ENCODE data around the gene CHTF18.

The CHTF18 gene

DNA sequence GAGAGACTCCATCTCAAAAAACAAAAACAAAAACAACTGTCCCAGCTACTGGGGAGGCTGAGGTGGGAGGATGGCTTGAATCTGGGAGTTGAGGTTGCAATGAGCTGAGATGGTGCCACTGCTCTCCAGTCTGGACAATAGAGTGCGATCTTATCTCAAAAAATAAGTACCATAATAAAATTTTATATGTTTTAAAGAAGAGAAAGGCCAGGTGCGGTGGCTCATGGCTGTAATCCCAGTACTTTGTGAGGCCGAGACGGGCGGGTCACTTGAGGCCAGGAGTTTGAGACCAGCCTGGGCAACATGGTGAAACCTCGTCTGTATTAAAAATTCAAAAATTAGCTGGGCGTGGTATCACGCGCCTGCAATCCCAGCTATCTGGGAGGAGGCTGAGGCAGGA, 11.6 kb upstream of the CHTF18 start:
- DNase-seq: no peak

DNA sequence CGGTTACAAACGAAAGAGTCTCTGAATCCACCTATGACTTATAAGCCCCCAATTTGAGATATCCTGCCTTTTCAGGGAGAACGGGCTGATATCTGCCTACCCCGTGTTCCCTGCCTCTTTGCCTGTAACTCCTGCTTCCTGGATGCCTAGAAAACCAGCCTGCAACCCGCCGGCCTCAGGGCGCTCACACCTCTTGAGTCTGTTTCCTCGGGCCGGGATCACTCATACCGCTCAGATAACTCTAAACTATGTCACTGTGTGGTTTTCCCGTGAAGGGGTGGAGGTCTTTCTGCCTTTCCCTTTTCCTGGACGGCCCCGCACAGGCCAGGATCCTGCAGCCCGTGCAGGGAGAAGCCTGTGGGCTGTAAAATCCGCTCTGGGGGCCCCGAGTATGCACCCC, 10.6 kb upstream of the CHTF18 start:
- no peak for DNase-seq

DNA sequence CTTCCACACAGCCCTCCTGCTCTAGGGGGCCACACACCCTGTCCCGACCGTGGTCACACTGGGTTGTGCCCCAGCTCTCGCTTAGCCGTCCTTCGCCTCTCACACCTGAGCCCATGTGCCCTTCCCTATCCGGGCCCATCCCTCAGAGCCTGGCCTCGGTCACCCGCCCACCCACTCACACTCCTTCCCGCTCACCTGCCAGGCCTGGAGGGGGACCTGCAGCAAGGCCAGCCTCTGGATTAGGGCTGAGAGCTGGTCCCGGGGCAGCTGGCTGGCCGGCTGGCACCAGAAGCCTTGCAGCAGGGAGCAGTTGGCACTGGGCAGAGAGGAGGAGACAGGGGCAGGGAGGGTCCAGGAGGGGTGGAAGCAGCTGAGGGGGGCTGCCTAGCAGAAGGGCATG, 10.0 kb upstream of the CHTF18 start:
- DNase-seq: no peak

DNA sequence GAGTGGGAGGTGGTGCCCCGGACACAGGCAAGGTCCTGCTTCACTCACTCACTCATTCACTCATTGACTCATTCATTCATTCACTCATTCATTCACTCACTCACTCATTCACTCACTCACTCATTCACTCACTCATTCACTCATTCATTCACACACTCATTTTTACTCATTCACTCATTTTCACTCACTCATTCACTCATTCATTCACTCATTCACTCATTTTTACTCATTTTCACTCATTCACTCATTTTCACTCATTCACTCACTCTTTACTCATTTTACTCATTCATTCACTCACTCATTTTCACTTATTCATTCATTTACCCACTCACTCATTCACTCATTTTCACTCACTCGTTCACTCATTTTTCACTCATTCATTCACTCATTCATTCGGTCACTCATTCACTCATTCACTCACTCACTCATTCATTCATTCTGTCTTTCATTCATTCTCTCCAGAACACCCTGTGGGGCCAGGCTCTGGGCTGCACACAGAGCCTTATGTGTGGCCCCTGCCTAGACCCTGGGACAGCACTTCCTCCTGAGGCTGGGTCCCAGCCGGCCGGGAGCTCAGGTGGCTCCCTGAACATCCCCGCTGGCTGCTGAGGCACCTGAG, 9.4 kb upstream of the CHTF18 start:
- no peak for DNase-seq

DNA sequence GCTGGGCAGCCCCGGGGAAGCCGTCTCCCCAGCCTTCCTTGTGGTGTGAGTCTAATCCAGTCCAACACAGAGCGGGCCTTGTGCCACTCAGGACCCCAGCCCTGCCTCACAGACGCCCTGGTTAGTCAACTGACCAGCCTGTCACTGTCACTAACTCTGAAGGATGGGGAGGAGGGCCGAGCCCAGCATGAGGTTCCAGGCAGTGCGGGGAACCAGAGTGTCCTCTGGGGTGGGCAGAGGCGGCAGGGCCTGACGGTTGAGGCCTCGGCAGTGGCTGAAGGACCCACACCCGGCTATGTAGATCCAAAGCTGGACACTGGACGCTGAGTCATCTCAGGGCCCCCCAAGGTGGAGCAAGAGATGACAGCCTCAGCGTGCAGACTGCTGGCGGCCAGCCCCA, 8.9 kb upstream of the CHTF18 start:
- DNase-seq: no peak

DNA sequence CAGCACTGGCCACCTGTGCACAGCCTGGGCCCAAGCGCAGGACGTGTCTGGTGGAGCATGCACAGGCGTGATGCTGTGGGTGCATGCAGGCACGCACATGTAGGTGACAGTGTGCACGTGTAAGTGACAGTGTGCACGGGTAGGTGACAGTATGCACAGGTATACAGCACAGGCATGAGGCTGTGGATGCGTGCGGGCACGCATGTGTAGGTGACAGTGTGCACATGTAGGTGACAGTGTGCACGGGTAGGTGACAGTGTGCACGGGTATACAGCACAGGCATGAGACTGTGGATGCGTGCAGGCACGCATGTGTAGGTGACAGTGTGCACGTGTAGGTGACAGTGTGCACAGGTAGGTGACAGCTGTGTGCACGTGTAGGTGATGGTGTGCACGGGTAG, 8.1 kb upstream of the CHTF18 start:
- no peak for DNase-seq

DNA sequence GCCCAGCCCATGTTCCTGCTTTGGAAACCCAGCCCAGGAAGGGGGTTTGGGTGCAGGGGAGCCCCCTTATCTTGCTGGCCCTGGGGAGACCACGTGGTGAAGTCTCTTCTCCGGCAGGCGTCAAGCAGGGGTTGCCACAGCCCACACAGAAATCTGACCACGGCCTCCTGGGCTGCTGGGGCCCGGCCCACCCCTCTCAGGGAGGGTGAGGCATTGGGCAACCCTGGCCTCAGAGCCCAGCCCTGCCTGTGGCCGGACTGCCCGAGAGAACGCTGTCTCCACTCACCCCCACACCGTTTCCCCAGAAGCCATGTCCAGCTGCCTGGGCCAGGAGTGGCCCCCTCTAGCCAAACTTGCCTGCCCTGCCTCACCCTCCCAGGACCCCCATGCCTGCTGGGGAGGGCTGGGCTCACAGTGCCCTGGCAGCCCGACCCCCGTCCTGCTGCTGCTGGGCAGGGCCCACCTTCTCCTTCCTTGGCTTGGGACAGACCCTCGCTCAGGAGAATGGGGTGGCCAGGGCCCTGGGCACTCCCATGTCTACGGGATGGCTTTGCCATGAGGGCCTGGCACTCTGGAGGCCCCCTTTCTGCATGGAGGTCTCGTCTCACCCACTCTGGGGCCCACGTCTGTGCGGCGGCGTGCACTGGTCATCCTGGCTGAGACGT, 6.9 kb upstream of the CHTF18 start:
- no peak for DNase-seq

DNA sequence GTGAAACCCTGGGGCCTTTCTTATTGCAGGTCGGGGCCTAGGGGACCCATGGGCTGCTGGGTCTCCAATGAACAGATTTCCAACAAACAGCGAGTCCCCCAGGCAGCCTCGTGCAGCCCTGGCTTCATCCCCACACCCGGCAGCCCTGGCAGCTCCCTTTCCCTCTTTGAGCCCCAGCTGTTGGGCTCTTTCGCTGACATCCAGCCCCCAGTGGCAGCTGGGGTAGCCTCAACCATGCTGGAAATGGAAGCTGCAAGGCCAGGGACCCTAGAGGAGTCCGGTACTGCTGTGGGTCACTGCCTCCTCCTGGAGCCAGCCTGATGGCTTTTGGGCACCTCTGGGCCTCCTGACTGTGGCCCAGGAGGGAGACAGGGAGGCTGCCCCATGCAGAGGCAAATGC, 6.2 kb upstream of the CHTF18 start:
- no peak for DNase-seq

DNA sequence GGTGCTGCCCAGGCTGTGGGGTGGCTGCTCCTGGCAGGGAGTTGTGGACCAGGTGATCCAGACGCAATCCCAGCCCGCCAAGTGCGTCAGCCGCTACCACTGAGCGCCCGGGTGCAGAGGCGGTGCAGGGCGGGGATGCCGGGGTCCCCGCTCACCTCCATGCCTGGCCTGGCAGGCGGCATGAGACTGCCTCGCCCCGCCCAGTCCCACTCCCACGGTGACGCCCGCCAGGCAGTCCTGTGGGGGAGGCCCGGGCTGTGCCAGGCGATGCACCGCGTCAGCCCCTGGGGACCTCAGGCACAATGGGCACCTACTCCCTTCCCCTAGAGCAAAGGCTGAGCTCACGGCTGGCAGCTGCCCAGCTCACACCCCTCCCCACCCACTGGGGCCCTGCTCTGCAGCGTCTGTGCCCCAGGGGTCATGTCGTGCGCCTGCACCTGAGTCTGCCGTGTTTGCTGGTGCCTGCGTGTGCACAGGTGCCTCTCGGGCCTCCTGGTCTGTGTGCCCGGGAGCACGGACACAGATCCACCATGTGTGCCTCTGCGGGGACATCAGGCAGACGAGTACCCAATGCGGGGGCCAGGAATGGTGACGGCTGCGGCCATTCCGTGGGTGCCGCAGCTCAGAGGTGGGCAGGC, 5.5 kb upstream of the CHTF18 start:
- no peak for DNase-seq

DNA sequence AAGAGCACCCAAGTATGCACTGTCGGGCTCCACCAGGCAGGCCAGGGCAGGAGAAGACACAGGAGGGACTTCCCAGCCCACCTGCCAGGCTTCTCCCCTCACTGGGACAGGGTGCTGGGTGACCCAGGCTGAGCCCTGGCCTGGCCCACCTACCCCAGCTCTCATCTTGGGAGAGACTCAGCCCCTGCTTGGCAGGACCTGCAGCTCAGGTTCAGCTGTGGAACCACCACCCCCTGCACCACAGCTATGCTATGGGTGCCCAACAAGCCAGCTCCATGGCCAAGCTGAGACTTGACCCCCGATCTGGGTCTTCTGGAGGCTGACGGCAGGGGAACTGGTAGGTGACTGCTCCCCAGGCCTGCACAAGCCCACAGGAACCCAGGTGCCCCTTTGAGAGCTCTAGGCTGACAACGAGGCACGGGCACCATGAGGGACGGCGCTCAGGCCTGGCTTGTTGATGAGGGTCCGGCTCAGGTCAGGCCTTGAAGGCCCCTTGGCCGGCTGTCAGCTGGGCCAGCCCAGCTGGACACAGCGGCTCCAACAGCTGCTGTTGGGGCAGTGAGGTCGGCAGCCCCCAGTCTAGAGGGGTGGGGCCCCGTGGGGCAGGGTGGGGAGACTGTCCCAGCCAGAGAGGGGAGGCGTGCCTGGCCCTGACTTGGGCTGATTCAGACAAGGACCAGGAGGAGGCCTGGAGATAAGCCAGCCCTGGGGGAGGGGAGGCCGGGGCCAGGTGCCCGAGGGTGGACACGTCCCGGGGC, 4.8 kb upstream of the CHTF18 start:
- no peak for DNase-seq

DNA sequence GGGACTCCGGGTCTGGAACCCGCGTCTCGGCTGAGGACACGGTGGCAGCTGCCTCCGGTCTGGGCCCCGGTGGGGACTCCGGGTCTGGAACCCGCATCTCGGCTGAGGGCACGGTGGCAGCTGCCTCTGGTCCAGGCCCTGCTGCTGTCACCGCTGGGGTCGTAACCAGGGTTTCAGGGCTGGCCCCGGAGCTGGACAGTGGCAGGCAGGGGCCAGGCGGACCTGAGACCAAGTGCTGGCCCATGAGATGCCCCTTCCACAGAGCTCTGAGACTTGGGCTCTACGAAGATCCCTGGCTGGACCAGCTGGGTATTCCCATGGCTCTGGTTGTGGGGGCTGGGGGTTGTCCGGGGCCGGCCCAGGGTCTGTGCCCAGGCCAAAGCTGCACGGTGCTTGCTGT, 4.0 kb upstream of the CHTF18 start:
- no peak for DNase-seq

DNA sequence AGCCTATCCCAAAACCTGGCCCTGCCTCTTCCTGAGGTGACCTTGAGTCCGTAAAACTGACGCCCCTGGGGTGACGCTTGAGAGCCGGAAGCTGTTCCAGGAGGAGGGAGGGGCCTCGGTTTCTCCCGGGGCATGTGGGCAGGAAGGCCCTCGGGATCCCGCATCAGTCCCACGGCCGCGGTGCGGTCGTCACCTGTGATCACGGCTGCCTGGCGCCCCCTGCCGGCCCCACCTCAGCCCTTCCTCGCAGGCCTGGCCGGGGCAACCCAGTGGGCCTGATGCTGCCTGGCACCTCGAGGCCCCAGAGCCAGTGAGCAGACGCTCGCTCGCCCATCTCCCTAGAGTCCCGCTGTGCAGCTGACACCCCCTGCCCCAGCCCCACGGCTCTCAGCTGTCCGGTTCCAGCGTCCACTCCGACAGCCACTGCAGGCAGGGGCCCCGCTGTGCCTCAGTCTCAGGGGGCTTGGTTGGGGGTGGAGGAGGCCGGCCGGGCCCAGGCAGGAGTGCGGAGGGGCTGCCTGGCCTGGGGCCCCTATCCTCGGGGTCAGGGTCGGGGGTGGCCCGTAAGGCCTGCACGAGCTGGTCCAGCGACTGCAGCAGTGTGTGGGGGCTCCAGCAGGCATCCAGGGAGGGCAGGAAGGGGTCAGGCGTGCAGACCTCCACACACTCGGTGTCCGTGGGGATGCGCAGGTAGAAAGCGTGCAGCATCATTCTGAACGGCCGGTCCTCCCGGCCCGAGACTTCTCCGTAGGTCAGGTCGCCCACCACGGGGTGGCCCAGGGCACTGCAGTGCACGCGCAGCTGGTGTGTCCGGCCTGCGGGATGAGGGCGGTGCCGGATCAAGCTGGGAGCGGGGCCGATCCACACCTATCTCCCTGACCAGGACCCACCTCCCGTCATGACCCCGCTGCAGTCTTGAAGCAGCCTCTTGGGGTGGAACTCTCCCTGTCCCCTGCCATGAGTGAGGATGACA, 2.6 kb upstream of the CHTF18 start:
- DNase-seq: peak; percentile 16

DNA sequence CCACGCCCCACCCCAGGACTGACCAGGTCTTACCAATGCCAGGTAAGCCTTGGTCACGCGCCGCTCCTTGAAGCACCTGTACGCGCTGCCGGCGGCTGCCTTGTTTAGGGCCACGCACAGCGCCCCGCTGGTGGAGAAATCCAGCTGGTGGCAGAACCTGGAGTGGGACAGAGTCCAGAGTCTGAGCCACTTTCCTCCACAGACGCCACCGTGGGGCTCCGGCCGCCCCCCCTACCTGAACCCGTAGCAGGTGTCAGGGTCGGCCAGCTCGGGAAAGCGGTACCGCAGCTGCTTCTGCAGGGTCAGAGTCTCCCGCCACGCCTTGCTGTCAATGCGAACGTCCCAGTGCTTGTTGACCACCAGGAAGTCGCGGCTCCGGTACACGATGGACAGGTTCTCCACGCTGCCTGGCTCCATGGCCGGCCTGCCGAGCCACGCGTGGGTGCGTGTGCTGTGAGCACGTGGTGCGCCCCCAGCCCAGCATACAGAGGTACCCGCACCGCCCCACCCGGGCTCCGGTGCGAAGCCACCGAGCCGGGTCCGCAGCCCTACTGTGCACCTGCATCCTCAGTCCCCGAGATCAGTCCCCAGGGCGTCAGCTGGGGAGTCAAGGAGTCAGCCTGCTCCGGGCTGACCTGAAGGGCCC, 976 bp upstream of the CHTF18 start:
- DNase-seq: no peak

DNA sequence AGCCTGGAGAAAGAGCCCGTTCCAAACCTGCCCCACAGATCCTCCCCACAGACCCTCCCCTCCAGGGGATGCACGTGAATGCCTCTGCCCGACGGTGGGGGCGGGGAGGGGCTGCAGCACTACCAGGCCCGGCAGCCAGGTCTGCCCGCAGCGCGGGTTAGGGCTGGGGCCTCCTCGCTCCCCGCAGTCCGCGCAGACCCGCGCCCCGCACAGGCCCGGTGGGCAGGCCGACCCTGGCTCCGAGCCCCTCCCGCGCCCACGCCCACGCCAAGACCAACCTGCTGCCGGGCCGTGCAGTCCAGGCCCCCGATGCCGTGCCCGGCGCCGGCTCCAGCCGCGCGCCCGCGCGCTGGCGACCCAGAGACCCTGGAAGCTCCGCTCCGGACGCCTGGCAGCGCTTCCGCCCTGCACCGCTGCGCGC, 432 bp upstream of the CHTF18 start, which contains the start of gene RPUSD1:
Gene RPUSD1 (minus strand): TSS at position 404 of the 421 bp plus-strand sequence. CDS start 644 bp downstream, outside the sequence.
- no peak for DNase-seq

DNA sequence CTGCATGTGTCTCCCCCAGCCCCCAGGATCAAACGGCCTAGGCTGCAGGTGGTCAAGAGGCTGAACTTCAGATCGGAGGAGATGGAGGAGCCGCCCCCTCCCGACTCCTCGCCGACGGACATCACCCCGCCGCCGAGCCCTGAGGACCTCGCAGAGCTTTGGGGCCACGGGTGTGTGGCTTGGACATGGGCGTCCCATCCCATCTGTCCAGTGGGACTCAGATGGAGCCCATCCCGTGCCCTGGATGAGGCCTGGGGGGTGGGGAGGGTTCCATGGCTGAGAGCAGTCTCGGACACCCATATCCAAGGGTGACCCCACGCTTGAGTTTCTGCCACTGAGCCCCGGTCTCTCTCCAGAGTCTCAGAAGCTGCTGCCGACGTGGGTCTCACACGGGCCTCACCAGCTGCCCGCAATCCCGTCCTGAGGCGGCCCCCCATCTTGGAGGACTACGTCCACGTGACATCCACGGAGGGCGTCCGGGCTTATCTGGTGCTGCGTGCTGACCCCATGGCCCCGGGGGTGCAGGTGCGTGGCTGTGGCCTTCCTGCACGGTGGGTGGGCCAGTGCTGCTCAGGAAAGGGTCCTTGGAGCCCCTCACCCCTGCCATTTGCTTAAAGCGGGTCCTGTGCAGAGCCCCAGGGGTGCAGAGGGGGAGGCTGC, 901 bp downstream of the CHTF18 start:
- DNase-seq: no peak

DNA sequence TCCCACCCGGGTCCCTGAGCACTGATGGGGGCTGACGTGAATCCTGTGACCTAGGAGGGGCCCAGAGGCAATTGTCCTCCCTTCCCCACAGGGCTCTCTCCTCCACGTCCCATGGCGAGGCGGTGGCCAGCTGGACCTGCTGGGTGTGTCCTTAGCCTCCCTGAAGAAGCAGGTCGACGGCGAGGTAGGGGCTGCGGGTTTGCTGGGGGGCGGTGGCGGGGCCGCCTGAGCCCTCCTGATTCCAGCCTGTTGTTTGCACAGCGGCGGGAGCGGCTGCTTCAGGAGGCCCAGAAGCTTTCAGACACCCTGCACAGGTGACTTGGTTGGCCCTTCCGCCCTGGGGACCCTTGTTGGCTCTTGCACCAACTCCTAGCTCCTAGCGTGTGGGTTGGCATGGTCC, 1.7 kb downstream of the CHTF18 start:
- no peak for DNase-seq

DNA sequence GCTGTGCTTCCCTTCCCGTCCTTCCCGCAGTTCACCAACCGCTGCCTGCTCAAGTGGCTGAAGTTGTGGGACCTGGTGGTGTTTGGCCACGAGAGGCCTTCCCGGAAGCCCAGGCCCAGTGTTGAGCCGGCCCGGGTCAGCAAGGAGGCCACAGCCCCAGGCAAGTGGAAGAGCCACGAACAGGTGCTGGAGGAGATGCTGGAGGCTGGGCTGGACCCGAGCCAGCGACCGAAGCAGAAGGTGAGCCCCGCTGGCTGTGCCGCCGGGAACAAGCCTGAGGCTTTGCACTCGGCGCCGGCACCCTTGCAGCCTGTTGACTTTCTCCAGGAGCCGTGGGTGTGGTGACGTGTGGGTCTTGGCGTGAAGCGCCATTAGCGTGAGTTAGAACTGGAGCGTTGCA, 2.7 kb downstream of the CHTF18 start:
- no peak for DNase-seq

DNA sequence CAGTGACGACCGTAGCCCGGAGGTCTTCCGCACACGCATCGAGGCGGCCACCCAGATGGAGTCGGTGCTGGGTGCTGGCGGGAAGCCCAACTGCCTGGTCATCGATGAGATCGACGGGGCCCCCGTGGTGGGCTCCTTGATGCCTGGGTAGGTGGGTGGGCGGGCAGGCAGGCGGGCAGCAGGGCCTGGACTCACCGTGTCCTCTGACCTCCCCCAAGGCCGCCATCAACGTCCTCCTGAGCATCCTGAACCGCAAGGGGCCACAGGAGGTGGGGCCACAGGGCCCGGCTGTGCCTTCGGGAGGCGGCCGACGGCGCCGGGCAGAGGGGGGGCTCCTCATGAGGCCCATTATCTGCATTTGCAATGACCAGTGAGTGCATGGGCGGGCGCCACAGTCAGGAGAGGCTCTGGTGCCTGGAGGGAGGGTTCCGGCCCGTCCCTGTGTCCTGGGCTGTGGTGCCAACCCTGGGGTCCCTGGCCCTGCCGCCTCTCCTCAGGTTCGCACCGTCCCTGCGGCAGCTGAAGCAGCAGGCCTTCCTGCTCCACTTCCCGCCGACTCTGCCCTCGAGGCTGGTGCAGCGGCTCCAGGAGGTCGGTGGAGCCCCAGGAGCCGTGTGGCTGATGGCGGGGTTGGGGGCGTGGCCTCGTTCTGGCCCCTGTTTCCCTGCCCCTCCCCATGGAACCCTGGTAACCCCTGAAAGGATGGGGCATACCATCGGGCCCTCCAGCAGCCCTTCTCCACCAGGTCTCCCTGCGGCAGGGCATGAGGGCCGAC, 4.0 kb downstream of the CHTF18 start:
- no peak for DNase-seq

DNA sequence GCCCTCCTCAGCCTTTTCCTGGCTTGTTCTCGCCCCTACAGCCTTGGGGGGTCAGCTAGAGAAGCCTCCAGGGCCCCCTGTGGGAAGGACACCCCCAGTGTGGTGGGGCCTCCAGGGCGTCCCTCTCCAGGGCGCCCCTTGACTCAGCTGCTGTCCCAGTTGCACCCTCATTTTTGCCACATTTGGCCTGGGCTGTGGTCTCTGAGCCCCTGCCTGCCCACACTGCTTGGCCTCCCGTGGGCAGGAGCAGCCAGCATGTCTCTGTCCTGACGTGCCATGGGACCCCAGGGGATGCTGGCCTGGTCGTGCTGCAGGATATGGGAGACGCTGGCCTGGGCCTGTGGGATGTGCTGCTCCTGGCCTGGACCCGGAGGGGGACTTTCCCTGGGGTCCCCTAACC, 5.0 kb downstream of the CHTF18 start:
- no peak for DNase-seq

DNA sequence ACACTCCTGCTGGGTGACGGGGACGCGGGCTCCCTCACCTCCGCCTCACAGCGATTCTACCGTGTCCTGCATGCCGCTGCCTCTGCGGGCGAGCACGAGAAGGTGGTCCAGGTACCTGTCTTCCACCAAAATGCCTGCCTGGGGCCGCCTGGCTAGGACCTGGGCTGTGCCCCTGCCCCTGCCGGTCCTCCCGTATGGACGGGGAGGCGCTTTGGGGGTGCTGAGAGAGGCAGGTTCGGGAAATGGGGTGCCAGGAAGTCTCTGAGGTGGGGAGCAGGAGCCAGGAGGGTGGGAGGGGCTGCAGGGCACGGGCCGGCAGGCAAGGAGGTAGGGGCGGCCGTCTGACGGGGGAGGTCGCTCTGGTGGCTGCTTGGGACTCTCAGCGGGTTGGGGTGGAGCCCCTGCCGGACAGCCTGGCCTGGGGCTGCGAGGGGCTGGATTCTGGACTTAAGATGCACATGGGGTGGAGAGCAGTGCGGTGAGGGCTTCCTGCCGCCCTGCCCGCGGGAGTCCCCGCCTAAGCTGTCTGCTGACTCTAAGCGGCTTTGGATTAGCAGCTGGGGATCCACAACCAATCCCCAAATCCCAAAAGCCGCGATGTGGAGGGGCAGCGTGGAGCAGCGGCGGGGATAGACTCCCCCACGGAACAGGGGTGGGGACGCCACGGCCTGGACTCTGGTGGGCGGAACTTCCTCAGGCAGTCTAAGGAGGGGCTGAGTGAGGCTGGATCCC, 5.8 kb downstream of the CHTF18 start:
- DNase-seq: no peak
